ENCODE data around the gene ATP23. TPM values are rescaled to one million over a fixed set of nuclear protein-coding genes. Genes with fewer than 3 reads are reported as not detected.

The ATP23 gene
- total and polyA plus RNA-seq, 2 donors (not counting 3 experiments of a cell fraction or from before 2014, with no cell fraction given) = 5.9 to 9.0 TPM

GRCh38 chr12:57993834-57994233 lies 52.5 kb downstream of the ATP23 start:
- ChIA-PET CTCF (interaction anchor here (1.4 to 2.1 kb wide), 3 partner anchors 17 to 547 kb away, joined by 4 to 7 read pairs (median 5); no protein-coding TSS in a partner anchor), POLR2A (no interaction called here)
- Histone ChIP-seq H3K9me1 (replicated peaks; ENCODE audit: control insufficient read depth, extremely low read depth, insufficient read depth, low read length) (no peaks in the 10 kb centered on the region), H3K9me3 (replicated peaks; ENCODE audit: control insufficient read depth, insufficient read depth, low read length) (no peaks in the 10 kb centered on the region), H3K79me2 (ENCODE audit: control insufficient read depth, insufficient read depth, low read length) (no peaks in the 10 kb centered on the region), H3K4me1 (ENCODE audit: control insufficient read depth, extremely low read depth, insufficient read depth, low read length) (no peaks in the 10 kb centered on the region), H3K4me2 (ENCODE audit: insufficient read depth, low read length) (no peak overlapping the region), H3K36me3 (ENCODE audit: control insufficient read depth in 2 of 2, extremely low read depth in 1 of 2, insufficient read depth in 2 of 2, low read length in 2 of 2) (no peaks in the 10 kb centered on the region), H3K4me3 (replicated peaks in 1 of 3; ENCODE audit: insufficient read depth in 1 of 3, low read depth in 1 of 3, low read length in 3 of 3) (no peak overlapping the region), H3K9ac (replicated peaks; ENCODE audit: extremely low read depth, insufficient read depth, low read length) (no peak overlapping the region), H3K27me3 (ENCODE audit: control insufficient read depth in 2 of 2, insufficient read depth in 2 of 2, low read length in 2 of 2) (peaks cover 0 to 3% of the 10 kb centered on the region in 2 experiments), H3K27ac (ENCODE audit: insufficient read depth, low read depth, low read length) (no peak overlapping the region), H4K20me1 (replicated peaks; ENCODE audit: control insufficient read depth, extremely low read depth, insufficient read depth, low read length) (no peaks in the 10 kb centered on the region), H2AFZ (ENCODE audit: low read depth, low read length) (no peak overlapping the region)
- DNase-seq (ENCODE audit: low read depth, low spot score) = no peak
- dilution Hi-C loops (cut with MboI; ENCODE audit: extremely low pct_ligation_motif_present, low sequenced_read_pairs) = no loop called here
- TF ChIP-seq POLR2A (IDR thresholded peaks at IDR 0.05; ENCODE audit: low read depth, low read length) = no peak
- TF ChIP-seq FOS (IDR thresholded peaks at IDR 0.05; ENCODE audit: borderline replicate concordance, insufficient read depth, low read length) = no peak
- no peak for TF ChIP-seq JUN (IDR thresholded peaks at IDR 0.05; ENCODE audit: borderline replicate concordance, insufficient read depth, insufficient read length, low read depth)
- TF ChIP-seq EZH2 (IDR thresholded peaks at IDR 0.05; ENCODE audit: borderline replicate concordance, low read depth, low read length, severe bottlenecking) = no peak
- no peak for TF ChIP-seq GATA2 (IDR thresholded peaks at IDR 0.05; ENCODE audit: insufficient read depth, insufficient read length, low read depth, low read length)
- TF ChIP-seq POLR2AphosphoS5 (IDR thresholded peaks at IDR 0.05; ENCODE audit: insufficient read depth, low read depth, low read length) = no peak
- no peak for TF ChIP-seq MAX (IDR thresholded peaks at IDR 0.05; ENCODE audit: insufficient read depth, insufficient read length)
- TF ChIP-seq MYC (IDR thresholded peaks at IDR 0.05; ENCODE audit: low read depth, low read length) = no peak
- no peak for TF ChIP-seq CTCF (IDR thresholded peaks at IDR 0.05; ENCODE audit: extremely low read depth in 1 of 2, insufficient read depth in 1 of 2, low read depth in 1 of 2, low read length in 2 of 2)
- intact Hi-C loops (cut with micrococcal nuclease) = no loop called here
- BruUV-seq (replicated peaks) = no TSS peak
- FAIRE-seq = no peak

All from endothelial cell of umbilical vein (primary cell).